CD4-positive, alpha-beta T cell treated with Interleukin-2 at 100 ng/mL for 4 hours (primary cell): ENCODE results near the gene GPR143.
"Not testable (repeated sequence)": the region's sequence is repeated elsewhere in the genome, so short reads cannot be mapped to it uniquely, and the experiment has no call there.

ENCODE experiments used
- DNase-seq: peaks from one replicate; pipeline ENCODE4 v3.0.0-alpha.2; 2020; ENCODE audit warnings: low spot score

The GPR143 gene

DNA sequence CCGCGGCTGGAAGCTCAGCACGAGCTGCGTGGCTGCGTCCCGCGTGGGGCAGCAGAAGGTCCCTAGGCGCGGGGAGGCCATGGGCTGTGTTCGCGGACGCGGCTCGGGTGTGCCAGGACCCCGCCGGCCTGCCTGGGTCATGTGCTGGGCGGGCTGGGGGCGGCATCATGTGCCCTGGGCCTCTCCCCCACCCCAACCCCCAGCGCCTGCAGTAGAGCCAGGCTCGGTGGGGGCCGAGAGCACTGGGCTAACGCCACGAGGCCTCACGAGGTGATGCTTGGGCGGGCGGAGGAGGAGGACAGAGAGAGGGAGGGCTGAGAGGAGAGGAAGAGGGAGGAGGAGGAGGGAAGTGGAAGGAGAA, at the start of gene GPR143:
TSS of gene GPR143 (minus strand) at position 111 of the 361 bp plus-strand sequence. CDS start at position 81, 30 bp downstream.
- no peak for DNase-seq

DNA sequence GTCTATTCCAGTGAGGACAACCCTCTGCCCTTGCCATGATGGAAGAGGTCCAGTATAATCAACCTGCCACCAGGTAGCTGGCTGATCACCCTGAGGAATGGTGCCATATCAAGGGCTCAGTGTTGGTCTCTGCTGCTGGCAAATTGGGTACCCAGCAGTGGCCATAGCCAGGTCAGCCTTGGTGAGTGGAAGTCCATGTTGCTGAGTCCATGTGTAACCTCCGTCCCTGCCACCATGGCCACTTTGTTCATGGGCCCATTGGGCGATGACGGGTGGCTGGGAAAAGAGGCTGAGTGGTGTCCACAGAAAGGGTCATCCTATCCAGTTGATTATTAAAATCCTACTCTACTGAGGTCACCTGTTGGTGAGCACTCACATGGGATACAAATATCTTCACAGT, 45.4 kb upstream of the GPR143 start:
- DNase-seq: not testable (repeated sequence)

DNA sequence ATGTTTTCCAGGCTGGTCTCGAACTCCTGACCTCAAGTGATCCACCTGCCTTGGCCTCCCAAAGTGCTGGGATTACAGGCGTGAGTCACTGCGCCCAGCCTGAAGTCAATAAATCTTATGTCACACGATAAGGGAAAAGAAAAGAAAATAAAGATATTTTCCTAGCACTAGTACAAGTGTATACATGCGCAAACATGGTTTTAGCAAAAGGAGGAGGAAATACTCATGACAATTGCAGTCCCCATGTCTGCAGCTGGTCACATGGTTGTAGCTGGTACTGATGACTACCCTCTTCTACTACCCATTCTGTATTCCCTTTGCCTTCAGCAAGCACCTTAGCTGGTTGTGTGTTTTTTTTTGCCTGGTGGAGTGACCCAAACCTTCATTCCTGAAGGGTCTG, 44.2 kb upstream of the GPR143 start:
- DNase-seq: not testable (repeated sequence)

DNA sequence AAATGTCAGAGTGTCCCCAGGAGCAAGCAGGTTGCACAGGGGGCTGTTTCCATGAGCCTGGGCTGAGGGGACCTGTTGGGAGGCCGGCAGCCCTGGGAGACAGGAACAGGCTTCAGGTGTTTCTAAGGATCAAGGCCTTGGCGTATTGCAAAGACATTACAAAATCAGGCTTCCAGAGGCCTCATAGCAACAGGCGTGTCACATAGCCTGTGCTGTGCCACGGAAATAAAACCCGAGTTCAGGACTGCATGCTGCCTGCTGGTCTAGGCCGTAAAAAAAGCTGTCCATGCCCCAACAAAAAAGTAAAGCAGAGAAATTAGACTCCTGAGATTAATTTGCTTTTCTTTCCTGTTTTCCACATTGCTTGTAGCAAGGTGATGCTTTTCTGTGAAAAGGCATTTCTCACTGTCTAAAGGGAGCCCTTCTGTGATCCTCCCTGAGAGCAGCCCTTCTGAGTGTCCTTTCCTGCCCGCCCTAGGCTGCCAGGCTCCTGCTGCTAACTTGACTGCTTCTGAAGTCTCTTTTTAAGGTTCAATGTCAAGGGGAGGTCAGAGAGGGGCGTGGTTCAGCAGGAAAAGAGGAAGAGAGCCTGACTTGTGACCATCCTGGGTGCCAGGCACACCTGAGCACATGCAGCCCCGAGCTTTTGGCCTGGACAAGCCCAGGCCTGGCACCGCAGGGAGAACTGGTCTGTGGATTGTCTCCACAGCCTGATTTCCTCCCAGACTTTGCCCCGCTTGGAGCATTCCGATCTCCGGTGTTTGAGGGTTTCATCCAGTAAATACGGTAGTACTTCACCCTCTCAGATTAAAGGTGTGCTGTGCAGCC, 41.9 kb upstream of the GPR143 start:
- DNase-seq: no peak

DNA sequence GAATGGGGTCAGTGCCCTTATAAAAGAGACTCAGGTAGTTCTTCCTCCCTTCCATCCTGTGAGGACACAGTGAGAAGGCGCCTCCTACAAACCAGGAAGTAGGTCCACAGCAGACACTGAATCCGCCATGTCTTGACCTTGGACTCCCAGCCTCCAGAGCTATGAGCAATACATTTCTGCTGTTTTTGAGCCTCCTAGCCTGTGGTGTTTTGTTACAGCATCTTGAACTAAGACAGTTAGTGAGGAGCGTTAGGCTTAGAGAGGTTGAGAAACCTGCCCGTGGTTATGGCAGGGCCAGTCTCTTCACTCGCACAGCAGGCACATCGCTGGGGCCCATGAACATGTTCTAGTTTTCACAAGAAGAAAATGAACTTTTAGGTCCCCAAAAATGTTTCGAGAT, 40.3 kb upstream of the GPR143 start:
- no peak for DNase-seq

DNA sequence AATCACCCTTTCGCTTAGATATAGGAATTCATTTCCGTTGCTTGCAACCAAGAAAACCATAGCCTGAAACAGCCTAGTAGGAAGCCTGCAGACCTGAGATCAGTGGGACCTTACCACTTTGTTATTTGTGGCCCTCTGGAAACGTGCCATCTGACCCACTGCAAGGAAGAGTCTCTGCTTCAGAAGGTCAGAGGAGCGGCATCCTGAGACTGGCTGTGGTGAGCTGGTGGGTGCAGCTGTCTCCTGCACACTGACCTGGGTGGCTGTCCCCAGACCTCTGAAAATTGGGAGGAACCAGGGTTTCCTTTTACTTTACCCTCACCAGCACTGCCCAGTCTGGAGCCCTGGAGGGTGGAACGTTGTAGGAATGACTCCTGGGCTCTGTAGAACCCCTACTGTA, 38.8 kb upstream of the GPR143 start:
- DNase-seq: no peak

DNA sequence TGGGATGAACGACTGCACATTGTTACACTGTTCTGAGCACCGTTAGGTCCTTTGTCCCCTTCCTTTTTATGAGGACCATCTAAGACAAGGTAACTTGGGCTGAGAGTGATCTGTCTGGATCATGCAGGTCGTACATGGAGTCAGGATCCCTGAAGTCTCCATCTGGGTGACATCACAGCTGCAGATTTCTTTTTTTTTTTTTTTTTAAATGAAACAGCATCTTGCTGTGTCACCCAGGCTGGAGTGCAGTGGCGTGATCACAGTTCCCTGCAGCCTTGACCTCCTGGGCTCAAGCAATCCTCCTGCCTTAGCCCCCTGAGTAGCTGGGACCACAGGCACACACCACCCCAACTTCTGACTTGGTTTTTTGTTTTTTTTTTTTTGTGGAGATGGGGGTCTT, 37.1 kb upstream of the GPR143 start:
- DNase-seq: no peak

DNA sequence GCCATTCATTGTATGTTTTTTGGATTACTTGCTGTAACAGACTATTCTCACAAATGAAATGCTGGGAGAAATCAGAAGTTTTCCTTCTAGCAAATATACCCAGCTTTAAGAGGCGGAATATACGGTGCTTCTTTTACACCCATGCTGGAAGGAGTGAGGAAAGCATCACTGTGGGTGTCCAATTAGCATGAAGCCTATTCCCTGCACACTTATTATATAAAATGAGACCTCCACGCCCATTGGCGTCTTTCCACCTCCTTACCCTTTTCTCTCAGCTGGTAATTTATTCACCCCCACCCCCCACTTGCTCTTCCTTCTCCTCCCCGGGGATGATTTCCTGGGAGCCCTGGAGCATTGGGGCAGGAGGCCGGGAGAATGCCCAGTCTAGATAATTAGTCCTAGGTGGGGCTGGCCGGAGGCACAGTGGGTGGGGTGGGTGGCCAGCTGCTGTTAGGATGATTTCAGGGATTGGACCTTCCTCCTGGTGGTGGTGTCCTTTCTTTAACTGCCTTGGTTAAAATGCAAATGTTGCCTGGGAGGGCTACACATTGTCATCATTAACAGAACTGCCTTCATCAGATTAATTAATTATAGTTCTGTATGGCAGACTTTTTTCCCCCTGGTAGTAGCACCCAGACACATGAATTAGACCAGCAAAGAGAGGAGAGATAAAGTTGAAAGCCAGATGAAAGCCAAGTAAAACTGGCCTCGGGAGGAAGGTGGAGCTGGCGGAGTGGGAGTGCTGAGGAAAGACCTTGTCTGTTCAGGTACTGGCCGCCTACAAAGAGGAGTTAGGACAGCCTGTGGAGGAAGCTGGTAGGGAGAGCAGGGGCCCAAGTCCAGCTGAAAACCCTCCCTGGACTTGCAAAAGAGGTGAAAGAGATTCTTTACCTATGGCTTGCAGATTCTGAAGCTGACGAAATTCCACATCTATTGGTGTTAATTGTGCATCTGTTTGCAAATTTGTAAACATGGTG, 32.0 kb upstream of the GPR143 start:
- no peak for DNase-seq

DNA sequence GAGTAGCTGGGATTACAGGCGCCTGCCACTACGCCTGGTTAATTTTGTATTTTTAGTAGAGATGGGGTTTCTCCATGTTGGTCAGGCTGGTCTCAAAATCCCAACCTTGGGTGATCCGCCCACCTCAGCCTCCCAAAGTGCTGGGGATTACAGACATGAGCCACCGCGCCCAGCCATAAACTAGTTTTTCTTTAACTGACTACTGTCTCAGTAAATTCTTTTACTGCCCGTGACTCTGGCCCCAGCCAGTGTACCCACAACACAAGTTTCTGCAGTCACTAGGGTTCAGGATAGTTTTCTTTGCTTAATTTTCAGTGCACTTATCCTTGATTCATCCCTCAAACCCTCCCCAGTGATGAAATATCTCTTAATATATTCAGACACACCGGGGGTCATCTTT, 28.8 kb upstream of the GPR143 start:
- DNase-seq: no peak

DNA sequence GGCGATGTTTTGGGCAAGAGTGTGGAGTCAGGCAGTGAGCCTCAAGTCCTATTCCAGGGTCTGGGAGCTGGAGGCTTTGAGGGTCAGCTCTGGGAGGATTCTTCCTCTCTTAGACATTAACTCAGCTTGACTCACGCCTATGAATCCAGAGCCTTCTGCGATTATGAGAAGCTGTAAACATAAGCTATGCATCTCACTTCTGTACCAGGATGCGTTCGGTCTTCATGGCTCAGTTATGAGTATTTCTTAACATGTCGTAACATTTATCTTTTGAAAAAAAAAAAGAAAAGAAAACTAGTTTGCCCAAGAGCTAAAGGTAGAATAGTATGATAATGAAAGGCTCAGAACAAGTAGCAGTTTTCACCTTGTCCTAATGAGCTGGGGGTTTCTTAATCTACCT, 25.2 kb upstream of the GPR143 start:
- no peak for DNase-seq

DNA sequence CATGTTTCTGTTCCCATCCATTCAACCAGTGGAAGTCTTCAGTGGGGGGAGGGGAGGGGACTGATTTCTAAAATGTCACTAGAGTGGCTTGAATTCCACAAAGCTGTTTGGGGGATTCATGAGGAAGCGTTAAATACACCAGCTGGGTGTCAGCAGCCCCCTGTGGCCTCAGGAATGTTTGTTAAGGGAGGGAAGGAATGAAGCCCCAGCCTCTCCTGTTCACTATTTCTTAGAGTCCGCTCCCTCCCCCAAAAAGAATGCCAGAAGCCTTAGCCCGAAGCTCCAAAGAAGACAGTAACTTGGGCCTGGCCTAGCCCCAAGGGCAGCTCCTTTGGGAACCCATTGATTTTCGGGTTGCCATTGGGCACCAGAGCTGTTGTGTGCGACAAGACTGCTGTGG, 23.9 kb upstream of the GPR143 start:
- DNase-seq: no peak

DNA sequence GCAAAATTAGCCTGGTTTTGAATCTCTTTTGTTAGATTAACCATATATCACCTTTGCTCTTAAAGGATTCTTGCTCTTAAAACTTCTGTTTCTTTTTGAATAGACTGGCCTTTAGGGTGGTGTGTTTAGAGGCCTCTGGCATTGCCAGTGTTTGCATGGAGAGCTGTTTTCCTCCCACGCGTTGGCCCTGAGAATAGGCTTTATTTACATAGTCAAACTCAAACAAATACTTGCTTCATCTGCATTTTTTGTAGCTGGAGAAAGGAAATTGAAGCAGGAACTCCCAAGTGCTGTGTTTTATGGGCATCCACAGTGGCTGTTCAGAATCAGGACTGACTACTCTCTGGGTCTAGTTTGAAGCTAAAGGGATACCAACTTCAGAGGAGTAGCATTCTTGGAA, 23.3 kb upstream of the GPR143 start:
- DNase-seq: no peak

DNA sequence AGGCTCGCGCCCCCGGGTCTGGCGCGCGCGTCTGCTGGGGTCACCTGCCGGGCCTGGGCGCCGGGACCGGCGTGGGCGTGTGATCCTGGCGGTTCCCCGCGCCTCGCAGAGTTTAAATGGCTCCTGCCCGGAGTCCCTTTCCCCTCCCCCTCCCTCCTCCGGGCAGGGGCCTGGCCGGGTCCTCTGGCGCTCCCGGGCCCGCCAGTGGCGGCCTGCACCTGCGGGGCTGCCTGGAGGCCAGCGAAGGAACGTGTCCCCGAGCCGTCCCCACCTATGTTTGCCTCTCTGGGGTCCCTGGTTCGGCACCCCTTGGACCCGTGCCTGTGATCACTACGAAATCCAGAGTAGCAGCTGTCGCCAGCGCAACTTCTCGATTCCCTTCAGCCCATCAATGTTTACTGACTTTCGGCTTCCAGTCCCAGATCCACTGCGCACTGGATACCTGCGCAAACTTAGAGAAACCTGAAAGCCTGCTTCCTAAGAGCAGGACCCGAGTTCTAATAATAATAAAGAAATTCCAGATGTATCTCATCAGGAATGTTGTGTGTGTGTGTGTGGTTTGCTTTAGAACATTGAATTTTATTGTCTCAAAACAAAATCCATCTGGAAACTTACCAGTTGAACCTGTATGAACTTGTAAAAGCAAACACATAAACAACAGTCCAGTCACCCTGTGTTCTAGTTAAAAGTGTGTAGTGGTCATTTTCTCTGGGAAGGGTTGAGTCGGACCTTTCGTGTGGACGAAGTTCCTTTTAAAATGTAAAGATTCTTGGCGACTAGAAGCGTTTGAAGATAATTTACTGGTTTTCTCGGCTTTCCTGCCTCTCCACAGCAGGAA, 21.4 kb upstream of the GPR143 start:
- DNase-seq: no peak

DNA sequence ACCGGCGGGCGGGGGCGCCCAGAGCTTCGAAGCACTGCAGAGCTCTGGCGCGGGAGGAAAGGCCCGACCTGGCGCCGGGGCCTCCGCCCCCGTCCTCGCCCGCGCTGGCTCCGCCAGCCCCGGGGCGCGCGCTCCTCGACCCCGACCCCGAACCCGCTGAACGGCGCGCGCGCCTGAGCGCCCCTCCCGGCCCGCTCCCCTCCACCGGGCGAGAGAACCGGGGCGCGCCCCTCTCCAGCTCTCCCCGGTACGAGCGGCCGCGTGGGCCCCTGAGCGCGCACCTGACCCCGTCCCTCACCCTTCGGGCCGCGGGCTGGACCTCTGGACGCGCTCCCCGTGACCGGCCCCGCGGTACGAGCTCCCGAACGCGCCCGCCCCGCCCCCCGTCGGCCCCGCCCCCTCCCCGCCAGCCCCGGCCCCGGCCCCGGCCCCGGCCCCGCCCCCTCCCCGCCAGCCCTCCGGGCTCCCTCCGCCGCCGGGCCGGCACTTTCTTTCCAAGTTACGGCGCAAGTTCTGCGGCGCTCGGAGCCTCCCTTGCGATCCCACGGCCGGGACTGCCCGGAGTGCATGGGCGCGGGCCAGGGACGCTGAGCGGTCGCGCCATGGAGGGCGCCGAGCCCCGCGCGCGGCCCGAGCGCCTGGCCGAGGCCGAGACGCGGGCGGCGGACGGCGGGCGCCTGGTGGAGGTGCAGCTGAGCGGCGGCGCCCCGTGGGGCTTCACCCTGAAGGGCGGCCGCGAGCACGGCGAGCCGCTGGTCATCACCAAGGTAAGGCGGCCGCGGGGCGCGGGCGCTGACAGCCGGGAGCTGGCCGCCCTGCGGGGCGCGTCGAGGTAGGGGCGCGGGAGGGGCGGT, 20.5 kb upstream of the GPR143 start, which contains the start of gene SHROOM2:
TSS of gene SHROOM2 (plus strand) at position 486 of the 854 bp plus-strand sequence. CDS start at position 603, 117 bp downstream.
- no peak for DNase-seq

DNA sequence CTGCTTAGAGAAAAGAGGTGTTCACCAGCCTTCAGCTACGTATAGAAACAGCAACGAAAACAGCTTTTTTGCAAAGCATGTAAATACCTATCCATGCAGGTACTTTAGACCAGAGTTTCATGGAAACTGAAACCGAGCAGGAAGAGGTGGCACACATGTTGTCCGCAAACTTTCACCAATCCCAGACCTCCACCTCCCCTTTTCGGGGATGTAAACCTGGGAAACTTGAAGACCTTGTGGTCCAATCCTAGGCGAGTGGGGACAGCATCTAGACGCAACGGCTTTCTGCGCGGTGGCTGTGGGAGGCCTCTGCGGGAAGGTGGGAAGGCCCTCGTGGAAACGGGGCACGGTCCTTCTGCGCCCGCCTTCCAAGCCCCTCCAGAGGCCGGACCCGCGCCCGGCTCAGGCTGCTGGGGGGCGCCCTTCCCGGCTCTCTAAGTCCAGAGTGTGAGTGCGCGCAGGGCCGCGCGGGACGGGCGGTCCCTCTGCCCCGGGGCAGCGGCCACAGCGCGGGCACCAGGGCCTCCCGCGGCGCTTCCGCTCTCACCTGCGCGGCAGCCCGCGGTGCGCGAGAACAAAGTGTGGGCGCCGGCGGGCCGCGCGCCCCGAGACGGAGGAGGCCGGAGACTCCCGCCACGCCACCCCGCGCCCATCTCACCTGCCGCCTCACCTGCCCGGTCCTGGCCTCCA, 19.8 kb upstream of the GPR143 start:
- DNase-seq: no peak

DNA sequence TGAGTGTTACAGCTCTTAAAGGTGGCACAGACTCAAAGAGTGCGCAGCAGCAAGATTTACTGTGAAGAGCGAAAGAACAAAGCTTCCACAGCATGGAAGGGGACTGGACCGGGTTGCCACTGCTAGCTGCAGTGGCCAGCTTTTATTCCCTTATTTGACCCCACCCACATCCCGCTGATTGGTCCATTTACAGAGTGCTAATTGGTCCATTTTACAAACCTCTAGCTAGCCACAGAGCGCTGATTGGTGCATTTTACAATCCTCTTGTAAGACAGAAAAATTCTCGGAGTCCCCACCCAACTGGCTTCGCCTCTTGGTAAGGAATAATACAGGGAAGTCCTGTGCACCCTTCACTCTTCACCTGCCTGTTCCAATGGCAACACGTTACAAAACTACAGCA, 18.7 kb upstream of the GPR143 start:
- no peak for DNase-seq

DNA sequence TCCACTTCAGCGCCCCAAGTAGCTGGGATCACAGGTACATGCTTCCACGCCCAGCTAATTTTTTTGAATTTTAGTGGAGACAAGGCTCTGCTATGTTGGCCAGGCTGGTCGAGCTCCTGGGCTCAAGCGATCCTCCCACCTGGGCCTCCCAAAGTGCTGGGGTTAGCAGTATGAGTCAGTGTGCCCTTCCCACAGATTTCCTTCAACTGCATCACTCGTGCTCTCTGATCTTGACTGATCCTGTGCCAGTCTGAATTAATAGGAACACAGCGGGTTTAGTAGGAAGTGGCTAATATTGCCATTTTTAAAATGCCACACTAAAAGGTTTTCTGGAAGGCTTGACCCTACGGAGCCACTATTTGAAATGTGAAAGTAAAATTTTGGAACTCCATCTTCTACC, 16.3 kb upstream of the GPR143 start:
- DNase-seq: no peak

DNA sequence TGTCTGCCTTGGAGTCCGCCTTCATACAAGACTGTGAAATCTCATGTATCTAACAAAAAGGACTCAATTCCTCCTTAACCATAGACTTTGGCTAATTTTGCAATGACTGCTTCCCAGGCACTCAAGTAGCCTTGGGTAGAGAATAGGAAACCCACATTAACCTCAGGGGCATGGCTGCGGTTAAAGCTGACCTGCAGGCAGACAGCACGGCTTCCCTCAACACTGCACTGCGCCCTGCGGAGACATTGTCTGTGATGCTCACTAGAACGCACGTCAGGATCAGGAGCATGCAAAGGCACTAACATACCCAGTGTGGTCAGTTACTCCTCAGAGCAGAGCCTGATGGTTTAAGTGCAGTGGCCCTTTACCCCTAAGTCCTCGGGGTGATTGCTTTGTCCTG, 10.3 kb upstream of the GPR143 start:
- no peak for DNase-seq

DNA sequence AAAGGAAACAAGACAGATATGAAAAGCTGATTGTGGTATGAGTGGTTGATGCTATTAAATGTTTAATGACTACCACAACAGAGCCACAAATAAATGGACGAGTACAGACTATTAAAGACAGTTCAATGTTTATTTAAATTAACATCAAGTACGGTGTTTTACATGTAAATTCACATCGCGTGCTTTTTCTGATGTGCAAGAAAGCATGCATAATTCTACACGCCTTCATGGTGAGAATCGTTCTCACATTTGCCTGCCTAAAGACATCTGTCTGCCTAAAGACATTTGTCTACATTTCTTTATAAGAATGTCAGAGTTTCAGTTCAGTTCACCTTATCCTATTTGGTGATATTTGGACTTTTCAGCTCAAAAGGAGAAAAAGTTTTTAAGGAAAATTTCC, 7.3 kb upstream of the GPR143 start:
- DNase-seq: no peak

DNA sequence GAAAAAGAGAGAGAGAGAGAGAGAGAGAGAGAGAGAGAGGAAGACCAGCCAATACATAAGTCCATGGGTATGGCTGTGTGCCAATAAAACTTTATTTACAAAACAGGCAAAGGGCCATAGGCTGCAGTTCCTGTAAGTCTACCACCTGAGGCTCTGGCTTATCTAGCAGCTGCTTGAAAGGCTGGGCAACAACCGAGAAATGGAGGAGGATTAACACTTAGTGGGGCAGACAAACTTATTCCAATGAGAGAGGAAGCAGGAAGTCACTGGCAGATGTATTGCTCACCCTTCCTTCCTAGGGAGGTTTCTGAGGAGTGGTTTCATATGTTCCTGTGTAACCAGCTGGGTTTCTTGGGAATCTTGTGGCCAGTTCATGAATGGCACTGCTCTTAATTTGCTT, 4.7 kb upstream of the GPR143 start:
- no peak for DNase-seq
